Parietal lobe (tissue), 1 donor: Measurements from ENCODE around the gene SLC6A11. TPM values are rescaled to one million over a fixed set of nuclear protein-coding genes. Genes with fewer than 3 reads are reported as not detected.

Source experiments
- total RNA-seq: library from RNA; depleted of rRNA; stranded (reverse); fragments of >200 nt; gene quantifications from one replicate; pipeline ENCODE4 v1.2.3, GENCODE V29; 2014

SLC6A11 gene
- 33.5 TPM for total RNA-seq

GRCh38 chr3:10816019-10816862 lies at the start of gene SLC6A11:
SLC6A11 (plus strand) TSS chr3:10816228; CDS start chr3:10816266, 38 bp downstream.

Other genes starting within 250 kb of the SLC6A11 start
- gene SLC6A1, start 176.5 kb downstream of the SLC6A11 start, total RNA-seq, result 93.0 TPM